Panc1 (cell line): ENCODE measurements around the gene HELZ2. TPM values are rescaled to one million over a fixed set of nuclear protein-coding genes. Genes with fewer than 3 reads are reported as not detected.

Source experiments
- ATAC-seq: fragments of 200-7000 bp; cut with Tn5 transposase; 2 replicates; pipeline ENCODE4 v1.9.1; 2020; ENCODE audit warnings: mild to moderate bottlenecking, moderate library complexity
- BruUV-seq: library from RNA; stranded (reverse); fragments of 400-500 nt; replicated peaks from 2 replicates; lab custom pipeline; 2021; lab: Mats Ljungman, UMichigan
- CTCF ChIA-PET: fragments of 300-600 bp; sonication (Branson Sonifier 250); formaldehyde crosslinking; loops from one replicate; lab custom pipeline; 2022; ENCODE audit warnings: antibody characterized with exemption; lab: Charles Lee
- POLR2A ChIA-PET: fragments of 300-600 bp; sonication (Branson Sonifier 250); formaldehyde crosslinking; loops from one replicate; lab custom pipeline; 2022; ENCODE audit warnings: antibody characterized with exemption; lab: Charles Lee
- DNase-seq: peaks from one replicate; pipeline ENCODE4 v3.0.0-alpha.2; 2010; ENCODE audit warnings: low read depth, low spot score
- H3K27ac ChIP-seq: 2 replicates; pipeline ENCODE4 v1.5.1; 2011; ENCODE audit warnings: mild to moderate bottlenecking, low read length, inconsistent platforms
- H3K27me3 ChIP-seq: fragments of 200-500 bp; sonication (Bioruptor generic); 2 replicates; pipeline ENCODE4 v1.6.0; 2014; ENCODE audit warnings: low read length, inconsistent platforms; ENCODE audit not compliant: control insufficient read depth, insufficient read depth
- H3K36me3 ChIP-seq: fragments of 200-500 bp; sonication (Bioruptor generic); 2 replicates; pipeline ENCODE4 v1.5.1; 2014; ENCODE audit warnings: inconsistent platforms, mild to moderate bottlenecking, low read length, moderate library complexity; ENCODE audit not compliant: control insufficient read depth, insufficient read depth
- H3K4me1 ChIP-seq: 2 replicates; pipeline ENCODE4 v1.5.1; 2011; ENCODE audit warnings: inconsistent platforms, mild to moderate bottlenecking, low read length, moderate library complexity; ENCODE audit not compliant: control insufficient read depth, insufficient read depth
- H3K4me3 ChIP-seq, 2 experiments: 2 replicates each; pipeline ENCODE4 v1.5.1; 2011 to 2012; ENCODE audit warnings: low read depth in 2 of 2, low read length in 2 of 2, mild to moderate bottlenecking in 2 of 2, inconsistent platforms in 1 of 2, moderate library complexity in 1 of 2
- H3K9me3 ChIP-seq: fragments of 200-500 bp; sonication (Bioruptor generic); 2 replicates; pipeline ENCODE4 v1.5.1; 2014; ENCODE audit warnings: low read depth, mild to moderate bottlenecking, inconsistent platforms, low read length, moderate library complexity; ENCODE audit not compliant: control insufficient read depth, insufficient read depth
- POLR2AphosphoS5 ChIP-seq: IDR thresholded peaks from 2 replicates; pipeline ENCODE4 v1.6.1; 2012; ENCODE audit warnings: mild to moderate bottlenecking, low read depth, low read length, moderate library complexity
- SIN3A ChIP-seq: IDR thresholded peaks from 2 replicates; pipeline ENCODE4 v1.6.1; 2012; ENCODE audit warnings: low read depth, mild to moderate bottlenecking, low read length, moderate library complexity, borderline replicate concordance; ENCODE audit not compliant: insufficient read depth
- TCF7L2 ChIP-seq: IDR thresholded peaks from 2 replicates; pipeline ENCODE4 v1.6.1; 2011; ENCODE audit warnings: mild to moderate bottlenecking, low read depth, low read length, inconsistent platforms
- in situ Hi-C: cut with HindIII; loops from 2 replicates; pipeline ENCODE4 v1.10.0; 2016; ENCODE audit warnings: low sequenced_read_pairs, low pct_unique_long_range_greater_than_20kb
- intact Hi-C: fragments of 100-400 bp; cut with micrococcal nuclease; formaldehyde crosslinking; loops from one replicate; pipeline ENCODE4 v1.10.0; 2022; ENCODE audit not compliant: unreplicated experiment
- total RNA-seq: library from RNA; stranded (reverse); gene quantifications from one replicate; pipeline ENCODE4 v1.2.1, GENCODE V29; 2021; ENCODE audit not compliant: unreplicated experiment
- TF ChIP-seq, protein P1 (sequence below): fragments of 450-650 bp; IDR thresholded peaks from 2 replicates; pipeline ENCODE4 v1.5.1; 2017; ENCODE audit warnings: mild to moderate bottlenecking
- TF ChIP-seq, protein P2 (sequence below), 2 experiments: IDR thresholded peaks; 2 replicates each; pipeline ENCODE4 v1.6.1; 2011 to 2012; ENCODE audit warnings: low read depth in 2 of 2, control low read depth in 1 of 2, low read length in 1 of 2, mild to moderate bottlenecking in 1 of 2, moderate library complexity in 1 of 2; ENCODE audit not compliant: insufficient read depth in 1 of 2

HELZ2 gene
- total RNA-seq, 1 experiment from 2014 or later: 41.5 TPM

- Histone ChIP-seq H3K4me1 (peaks cover 4% of the 10 kb centered on the region; the same call in 1 of the 2 replicates), H3K27ac (no peak overlapping the region), H3K9me3 (no peaks in the 10 kb centered on the region), H3K4me3 (no peak overlapping the region), H3K27me3 (no peaks in the 10 kb centered on the region), H3K36me3 (no peaks in the 10 kb centered on the region)
- ChIA-PET CTCF (no interaction called here), POLR2A (interaction anchor here (0.6 kb wide), 1 partner anchor 41 kb away, joined by 4 read pairs; no protein-coding TSS in a partner anchor)
- in situ Hi-C loops: no loop called here
- no TSS peak for BruUV-seq
- TF ChIP-seq SIN3A (no peak), POLR2AphosphoS5 (no peak)
- TF ChIP-seq, protein P1, sequence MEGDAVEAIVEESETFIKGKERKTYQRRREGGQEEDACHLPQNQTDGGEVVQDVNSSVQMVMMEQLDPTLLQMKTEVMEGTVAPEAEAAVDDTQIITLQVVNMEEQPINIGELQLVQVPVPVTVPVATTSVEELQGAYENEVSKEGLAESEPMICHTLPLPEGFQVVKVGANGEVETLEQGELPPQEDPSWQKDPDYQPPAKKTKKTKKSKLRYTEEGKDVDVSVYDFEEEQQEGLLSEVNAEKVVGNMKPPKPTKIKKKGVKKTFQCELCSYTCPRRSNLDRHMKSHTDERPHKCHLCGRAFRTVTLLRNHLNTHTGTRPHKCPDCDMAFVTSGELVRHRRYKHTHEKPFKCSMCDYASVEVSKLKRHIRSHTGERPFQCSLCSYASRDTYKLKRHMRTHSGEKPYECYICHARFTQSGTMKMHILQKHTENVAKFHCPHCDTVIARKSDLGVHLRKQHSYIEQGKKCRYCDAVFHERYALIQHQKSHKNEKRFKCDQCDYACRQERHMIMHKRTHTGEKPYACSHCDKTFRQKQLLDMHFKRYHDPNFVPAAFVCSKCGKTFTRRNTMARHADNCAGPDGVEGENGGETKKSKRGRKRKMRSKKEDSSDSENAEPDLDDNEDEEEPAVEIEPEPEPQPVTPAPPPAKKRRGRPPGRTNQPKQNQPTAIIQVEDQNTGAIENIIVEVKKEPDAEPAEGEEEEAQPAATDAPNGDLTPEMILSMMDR: no peak
- TF ChIP-seq, protein P2, sequence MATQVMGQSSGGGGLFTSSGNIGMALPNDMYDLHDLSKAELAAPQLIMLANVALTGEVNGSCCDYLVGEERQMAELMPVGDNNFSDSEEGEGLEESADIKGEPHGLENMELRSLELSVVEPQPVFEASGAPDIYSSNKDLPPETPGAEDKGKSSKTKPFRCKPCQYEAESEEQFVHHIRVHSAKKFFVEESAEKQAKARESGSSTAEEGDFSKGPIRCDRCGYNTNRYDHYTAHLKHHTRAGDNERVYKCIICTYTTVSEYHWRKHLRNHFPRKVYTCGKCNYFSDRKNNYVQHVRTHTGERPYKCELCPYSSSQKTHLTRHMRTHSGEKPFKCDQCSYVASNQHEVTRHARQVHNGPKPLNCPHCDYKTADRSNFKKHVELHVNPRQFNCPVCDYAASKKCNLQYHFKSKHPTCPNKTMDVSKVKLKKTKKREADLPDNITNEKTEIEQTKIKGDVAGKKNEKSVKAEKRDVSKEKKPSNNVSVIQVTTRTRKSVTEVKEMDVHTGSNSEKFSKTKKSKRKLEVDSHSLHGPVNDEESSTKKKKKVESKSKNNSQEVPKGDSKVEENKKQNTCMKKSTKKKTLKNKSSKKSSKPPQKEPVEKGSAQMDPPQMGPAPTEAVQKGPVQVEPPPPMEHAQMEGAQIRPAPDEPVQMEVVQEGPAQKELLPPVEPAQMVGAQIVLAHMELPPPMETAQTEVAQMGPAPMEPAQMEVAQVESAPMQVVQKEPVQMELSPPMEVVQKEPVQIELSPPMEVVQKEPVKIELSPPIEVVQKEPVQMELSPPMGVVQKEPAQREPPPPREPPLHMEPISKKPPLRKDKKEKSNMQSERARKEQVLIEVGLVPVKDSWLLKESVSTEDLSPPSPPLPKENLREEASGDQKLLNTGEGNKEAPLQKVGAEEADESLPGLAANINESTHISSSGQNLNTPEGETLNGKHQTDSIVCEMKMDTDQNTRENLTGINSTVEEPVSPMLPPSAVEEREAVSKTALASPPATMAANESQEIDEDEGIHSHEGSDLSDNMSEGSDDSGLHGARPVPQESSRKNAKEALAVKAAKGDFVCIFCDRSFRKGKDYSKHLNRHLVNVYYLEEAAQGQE (IDR thresholded peaks at IDR 0.05; ENCODE audit: insufficient read depth in 1 of 2, low read depth in 2 of 2, low read length in 1 of 2): no peak
- intact Hi-C loops: no loop called here
- ATAC-seq (no peak), DNase-seq (no peak)
Measured at GRCh38 chr20:63542696-63543095, 31.3 kb downstream of the HELZ2 start.

- ChIA-PET CTCF (interaction anchor here (0.6 kb wide), 1 partner anchor 90 kb away, joined by 4 read pairs; no protein-coding TSS in a partner anchor), POLR2A (interaction anchor here (0.6 kb wide), 1 partner anchor 42 kb away, joined by 4 read pairs; no protein-coding TSS in a partner anchor)
- no peak for DNase-seq
- Histone ChIP-seq H3K27ac (no peak overlapping the region), H3K36me3 (no peaks in the 10 kb centered on the region), H3K9me3 (no peaks in the 10 kb centered on the region), H3K27me3 (no peaks in the 10 kb centered on the region), H3K4me3 (no peak overlapping the region), H3K4me1 (peaks cover 8% of the 10 kb centered on the region)
- TF ChIP-seq TCF7L2 (no peak), SIN3A (no peak), POLR2AphosphoS5 (no peak)
- TF ChIP-seq, protein P1: no peak
- TF ChIP-seq, protein P2 (IDR thresholded peaks at IDR 0.05; ENCODE audit: insufficient read depth in 1 of 2, low read depth in 2 of 2, low read length in 1 of 2): no peak
- intact Hi-C loops: no loop called here
- ATAC-seq: no peak
- in situ Hi-C loops: no loop called here
- BruUV-seq: no TSS peak
Measured at GRCh38 chr20:63542031-63542559, 31.9 kb downstream of the HELZ2 start.
